Peyer's patch (tissue), 4 donors: Measurements from ENCODE around the gene UCP3.

Experiments used
- POLR2A ChIP-seq, 2 donors: fragments of 450-650 bp; IDR thresholded peaks; one replicate each; pipeline ENCODE4 v1.5.1; 2017; ENCODE audit warnings: antibody characterized with exemption in 2 of 2, mild to moderate bottlenecking in 2 of 2, moderate library complexity in 2 of 2
- TF ChIP-seq, protein P1 (sequence below), 6 experiments: fragments of 450-650 bp in 4 of 6; fragments of 200-600 bp in 2 of 6; sonication (generic) in 1 of 6; IDR thresholded peaks; one replicate each; pipeline ENCODE4 v1.5.1; 2017 to 2019; ENCODE audit warnings: antibody characterized with exemption in 6 of 6, mild to moderate bottlenecking in 3 of 6, moderate library complexity in 1 of 6

GRCh38 chr11:74008373-74009229 is at the start of gene UCP3:
- TF ChIP-seq, protein P1, sequence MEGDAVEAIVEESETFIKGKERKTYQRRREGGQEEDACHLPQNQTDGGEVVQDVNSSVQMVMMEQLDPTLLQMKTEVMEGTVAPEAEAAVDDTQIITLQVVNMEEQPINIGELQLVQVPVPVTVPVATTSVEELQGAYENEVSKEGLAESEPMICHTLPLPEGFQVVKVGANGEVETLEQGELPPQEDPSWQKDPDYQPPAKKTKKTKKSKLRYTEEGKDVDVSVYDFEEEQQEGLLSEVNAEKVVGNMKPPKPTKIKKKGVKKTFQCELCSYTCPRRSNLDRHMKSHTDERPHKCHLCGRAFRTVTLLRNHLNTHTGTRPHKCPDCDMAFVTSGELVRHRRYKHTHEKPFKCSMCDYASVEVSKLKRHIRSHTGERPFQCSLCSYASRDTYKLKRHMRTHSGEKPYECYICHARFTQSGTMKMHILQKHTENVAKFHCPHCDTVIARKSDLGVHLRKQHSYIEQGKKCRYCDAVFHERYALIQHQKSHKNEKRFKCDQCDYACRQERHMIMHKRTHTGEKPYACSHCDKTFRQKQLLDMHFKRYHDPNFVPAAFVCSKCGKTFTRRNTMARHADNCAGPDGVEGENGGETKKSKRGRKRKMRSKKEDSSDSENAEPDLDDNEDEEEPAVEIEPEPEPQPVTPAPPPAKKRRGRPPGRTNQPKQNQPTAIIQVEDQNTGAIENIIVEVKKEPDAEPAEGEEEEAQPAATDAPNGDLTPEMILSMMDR (IDR thresholded peaks at IDR 0.05): no peak
- TF ChIP-seq POLR2A (IDR thresholded peaks at IDR 0.05): no peak
